COLO829 (cell line): Measurements from ENCODE around the gene LUZP2.
"Not testable (repeated sequence)": the region's sequence is repeated elsewhere in the genome, so short reads cannot be mapped to it uniquely, and the experiment has no call there.

ENCODE experiments used
- DNase-seq: peaks from one replicate; pipeline ENCODE4 v3.0.0; 2012; ENCODE audit warnings: low spot score

Gene LUZP2

DNA sequence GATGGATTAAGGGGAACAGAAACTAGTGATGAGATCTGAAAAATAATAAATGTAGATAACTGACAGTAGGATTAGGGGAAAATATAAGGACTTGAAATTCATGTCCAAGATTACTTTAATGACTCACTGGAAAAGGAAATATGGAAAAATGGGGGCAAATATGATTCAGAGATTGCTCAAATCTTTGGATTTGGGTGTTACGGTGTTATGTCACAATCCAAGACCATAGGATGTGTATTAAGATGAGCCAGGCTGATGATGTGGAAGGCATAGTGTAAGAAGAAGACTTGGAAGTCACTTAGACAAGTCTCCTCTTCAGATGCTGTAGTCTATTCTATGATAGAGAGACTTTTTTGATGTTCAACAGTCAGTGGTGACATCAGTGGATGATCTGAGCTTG, 323.7 kb downstream of the LUZP2 start:
- no peak for DNase-seq

GRCh38 chr11:24828938-24829605, 332.2 kb downstream of the LUZP2 start:
- DNase-seq, result no peak

DNA sequence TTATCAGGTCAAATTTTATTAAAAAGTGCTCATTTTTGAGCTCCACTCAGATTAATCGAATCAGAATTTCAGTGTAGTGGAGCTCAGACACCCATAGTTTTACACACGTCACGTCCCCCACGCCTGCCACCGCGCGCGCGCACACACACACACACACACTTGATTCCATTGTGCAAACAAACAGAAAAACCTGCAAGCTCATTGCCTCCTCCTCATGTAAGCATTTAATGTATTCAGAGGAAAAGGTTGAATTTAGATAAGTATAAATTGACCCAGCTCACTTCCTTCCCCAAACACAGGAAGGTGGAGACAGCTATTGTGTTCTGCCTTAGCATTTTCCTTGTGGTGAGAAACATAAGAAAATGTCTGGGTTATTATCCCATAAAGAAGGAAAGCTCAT, 336.7 kb downstream of the LUZP2 start:
- no peak for DNase-seq

- no peak for DNase-seq
Measured at GRCh38 chr11:24837112-24837511, 340.3 kb downstream of the LUZP2 start.

GRCh38 chr11:24842308-24842707, 345.5 kb downstream of the LUZP2 start:
- no peak for DNase-seq

DNA sequence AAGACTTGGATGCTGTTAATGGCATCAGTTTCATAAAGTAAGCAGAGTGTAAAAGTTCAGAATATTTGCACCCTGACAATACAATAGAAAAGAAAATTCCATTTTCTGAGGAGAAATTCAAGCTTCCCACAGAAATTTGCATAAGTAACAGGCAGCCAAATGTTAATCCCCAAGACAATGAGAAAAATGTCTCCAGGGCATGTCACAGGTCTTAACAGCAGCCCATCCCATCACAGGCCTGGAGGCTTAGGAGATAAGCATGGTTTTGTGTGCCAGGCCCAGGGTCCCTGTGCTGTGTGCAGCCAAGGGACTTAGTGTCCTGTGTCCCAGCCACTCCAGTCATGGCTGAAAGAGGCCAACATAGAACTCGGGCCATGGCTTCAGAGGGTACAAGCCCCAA, 347.6 kb downstream of the LUZP2 start:
- no peak for DNase-seq

DNA sequence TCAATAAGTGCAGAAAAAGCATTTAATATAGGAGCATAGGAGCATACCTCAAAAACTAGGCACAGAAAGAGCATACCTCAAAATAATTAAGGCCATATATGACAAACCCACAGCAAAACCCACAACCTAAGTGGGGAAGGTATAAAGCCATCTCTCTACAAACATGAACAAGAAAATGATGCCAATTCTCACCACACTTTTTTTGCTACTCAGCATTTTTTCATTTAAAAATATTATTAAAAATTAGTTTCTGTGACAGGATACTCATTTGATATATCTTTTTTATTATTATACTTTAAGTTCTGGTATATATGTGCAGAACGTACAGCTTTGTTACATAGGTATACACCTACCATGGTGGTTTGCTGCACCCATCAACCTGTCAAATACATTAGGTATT, 352.0 kb downstream of the LUZP2 start:
- no peak for DNase-seq

DNA sequence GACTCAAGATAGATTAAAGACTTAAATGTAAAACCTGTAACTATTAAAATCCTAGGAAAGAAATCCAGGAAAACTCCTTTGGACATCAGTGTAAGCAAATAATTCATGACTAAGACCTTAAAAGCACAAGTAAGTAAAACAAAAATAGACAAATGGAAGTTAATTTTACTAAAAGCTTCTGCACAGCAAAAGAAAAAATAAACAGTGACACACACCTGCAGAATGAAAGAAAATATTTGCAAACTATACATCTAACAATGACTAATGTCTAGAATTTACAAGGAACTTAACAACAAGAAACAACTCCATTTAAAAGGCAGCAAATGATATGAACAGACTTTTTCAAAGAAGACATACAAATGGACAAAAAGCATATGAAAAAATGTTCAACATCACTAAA, 359.1 kb downstream of the LUZP2 start:
- no peak for DNase-seq

DNA sequence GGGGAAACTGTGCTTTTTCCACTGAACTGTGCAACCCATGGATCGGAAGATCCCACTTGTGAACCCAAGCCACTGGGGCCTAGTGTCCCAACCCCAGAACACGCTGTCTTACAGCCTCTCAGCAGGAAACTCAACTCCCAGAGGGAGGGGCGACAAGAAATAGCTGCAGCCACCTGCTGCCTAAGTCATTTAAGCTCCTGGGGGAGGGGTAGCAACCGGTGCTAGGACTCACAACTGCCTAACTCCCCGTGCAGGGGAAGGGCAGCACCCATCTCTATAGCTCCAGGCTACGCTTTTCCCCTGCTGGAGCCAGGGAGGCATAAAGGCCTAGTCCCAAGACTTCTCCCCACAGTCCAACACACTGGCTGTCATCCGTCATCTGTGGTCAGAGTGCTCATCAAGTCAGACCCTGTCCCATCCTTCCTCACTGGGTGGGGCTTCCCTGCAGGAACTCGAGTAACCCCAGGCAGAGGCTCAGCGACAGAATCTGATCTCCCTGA, 363.0 kb downstream of the LUZP2 start:
- no peak for DNase-seq

DNA sequence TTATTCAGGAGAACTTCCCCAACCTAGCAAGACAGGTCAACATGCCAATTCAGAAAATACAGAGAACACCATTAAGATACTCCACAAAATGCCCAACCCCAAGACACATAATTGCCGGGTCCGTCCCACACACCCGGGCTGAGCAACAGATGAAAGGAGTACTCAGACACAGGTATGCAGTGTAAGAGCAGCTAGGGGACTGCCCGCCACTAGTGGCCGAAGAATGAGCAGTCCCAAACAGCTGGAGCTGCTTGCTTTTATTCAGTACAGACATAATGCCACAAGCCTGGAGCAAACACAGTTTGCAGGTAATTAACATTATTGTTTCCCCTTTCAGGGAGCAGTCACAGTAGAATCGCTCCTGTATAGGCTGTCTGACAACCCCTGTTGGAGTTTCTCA, 364.6 kb downstream of the LUZP2 start:
- no peak for DNase-seq

- DNase-seq, result no peak
Measured at GRCh38 chr11:24866743-24867142, 369.9 kb downstream of the LUZP2 start.

GRCh38 chr11:24870048-24870447, 373.2 kb downstream of the LUZP2 start:
- DNase-seq, result no peak

DNA sequence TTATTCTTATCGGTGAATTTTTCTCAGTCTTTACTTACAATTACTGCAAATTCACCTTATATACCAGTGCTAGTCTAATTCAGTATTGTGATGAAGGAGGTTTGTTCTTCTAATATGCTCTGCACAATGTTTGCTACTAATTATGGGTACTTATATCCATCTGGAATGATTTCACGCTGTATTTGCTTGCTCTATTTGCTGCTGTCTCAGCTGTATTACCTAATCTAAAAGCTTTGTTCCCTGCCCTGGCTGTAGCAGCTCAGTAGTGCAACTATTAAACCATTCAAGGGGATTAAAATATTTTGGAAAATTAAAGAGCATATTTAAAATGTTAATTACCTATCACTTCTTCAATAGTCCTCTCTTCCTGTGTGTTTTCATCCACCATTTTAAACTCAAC, 375.3 kb downstream of the LUZP2 start:
- DNase-seq, result no peak

- no peak for DNase-seq
Measured at GRCh38 chr11:24872651-24873311, 375.9 kb downstream of the LUZP2 start.

DNA sequence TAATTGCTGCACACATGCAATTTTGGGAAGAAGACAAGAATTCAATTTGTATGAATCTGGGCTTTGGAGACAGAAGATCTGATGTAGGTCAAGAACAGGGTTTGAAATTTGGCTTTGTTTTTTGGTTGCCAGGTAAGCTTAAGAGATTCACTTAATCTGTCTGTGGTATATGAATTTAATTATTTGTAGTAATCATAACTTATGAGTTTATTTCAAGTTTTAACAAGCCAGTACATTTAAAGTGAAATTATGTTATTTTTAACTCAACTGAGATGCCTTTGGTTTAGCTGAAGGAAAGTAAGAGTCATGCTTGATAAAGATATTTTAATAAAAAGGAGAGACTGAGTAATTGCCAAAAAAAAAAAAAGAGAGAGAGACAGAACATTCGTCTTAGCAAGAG, 384.1 kb downstream of the LUZP2 start:
- no peak for DNase-seq

DNA sequence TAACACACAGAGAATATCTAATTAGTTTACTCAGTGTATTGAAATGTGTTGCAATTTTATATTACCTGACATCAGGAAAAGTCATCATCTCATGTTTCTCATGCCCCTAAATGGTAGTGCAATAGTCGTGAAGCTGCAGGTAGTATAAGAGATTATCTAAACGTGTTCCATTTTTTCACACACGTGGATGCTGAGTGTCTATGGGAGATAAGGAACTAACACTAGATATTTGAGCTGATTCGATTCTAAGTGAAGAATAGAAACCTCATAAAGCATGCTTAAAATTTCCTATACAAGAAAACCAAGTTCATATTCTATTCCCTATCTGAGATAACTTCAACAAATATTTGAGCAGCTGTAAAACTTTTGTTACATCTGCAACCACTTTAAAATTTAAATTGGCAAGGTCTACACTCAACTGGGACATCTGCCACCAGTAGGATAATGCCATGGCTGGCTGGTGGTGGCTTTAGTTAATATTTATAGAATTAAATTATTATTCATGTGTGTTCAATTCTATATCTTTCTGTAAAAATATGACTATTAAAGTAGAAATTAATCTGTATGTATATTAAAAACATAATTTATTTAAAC, 388.8 kb downstream of the LUZP2 start:
- no peak for DNase-seq

- DNase-seq, result no peak
Measured at GRCh38 chr11:24886880-24887619, 390.2 kb downstream of the LUZP2 start.

DNA sequence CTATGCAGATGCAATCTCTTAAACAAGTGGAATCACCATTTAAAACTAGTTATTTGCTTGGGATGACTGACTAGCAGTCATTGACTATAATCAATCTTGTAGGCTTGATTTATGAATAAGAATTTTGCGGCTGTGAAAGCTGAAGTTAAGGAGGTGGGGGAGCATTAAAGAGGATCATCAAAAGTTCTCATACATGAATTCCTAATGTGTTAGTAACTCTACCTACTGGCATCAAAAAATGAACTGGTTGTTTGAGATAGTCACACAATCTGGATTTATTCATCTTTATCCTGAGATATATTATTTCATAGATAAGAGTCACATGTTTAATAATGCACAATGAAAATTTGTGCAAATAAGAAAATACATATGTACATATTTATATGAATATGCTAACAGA, 393.6 kb downstream of the LUZP2 start:
- DNase-seq, result no peak

DNA sequence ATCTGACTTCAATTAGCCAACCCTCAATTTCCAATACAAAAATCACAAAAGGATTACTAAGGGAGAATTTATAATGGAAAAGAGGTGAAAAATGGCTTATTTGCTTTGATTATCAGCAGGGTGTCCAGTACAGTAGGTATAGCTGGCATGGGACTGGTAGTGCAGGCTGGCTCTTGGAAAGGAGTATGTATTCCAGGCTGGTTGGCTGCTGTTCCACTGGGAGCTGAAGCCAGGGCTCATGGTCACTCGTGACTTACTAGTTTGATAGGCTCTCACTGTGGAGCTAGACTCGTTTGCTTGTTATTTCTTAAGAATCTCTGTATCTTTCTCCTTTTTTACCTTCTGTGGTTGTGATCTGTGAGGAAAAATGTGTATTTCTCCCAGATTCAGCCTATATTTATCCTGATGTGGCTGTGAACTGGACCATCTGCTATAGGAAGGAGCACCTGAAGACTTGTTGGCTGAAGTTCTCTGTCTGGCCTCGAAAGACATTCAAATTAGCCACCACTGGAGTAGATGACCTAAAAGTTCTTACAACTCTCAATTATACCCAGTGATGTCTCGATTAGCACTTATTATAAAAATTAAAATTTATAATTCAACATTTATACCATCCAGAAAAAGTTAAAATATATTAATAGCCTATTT, 395.1 kb downstream of the LUZP2 start:
- DNase-seq, result not testable (repeated sequence)

DNA sequence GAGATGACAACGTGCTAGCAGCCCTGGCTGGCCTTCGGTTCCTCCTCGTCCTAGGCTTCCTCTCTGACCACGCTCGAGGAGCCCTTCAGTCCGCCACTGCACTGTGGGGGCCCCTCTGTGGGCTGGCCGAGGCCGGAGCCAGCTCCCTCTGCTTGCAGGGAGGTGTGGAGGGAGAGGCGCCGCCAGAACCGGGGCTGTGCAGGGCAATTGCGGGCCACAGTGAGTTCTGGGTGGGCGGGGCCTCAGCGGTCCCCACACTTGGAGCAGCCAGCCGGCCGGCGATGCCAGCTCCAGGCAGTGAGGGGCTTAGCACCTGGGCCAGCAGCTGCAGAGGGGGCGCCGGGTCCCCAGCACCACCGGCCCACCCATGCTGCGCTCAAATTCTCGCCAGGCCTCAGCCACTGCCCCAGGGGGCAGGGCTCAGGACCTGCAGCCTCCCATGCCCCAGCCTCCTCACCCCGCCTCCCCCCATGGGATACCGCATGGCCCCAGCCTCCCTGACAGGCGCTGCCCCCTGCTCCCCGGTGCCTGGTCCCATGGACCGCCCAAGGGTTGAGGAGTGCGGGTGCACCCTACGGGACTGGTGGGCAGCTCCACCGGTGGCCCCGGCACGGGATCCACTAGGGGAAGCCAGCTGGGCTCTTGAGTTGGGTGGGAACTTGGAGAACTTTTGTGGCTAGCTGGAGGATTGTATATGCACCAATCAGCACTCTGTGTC, 399.4 kb downstream of the LUZP2 start:
- no peak for DNase-seq

DNA sequence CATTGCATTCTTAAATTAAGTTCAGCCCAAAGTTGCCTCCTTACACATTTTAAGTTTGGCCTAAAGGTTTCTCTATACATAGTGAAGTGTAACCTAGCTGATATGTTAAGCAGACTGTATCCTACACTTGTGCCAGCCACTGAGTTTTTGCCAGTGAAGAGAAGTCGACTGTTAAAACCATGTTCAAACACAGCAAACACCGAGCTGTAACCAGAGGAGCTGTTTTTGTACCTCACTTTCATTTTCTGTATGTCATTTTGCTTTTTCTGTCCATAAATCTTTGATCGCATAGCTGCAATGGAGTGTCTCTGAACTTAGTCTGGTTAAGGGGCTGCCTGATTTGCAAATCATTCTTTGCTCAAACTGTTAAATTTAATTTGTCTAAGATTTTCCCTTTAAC, 403.7 kb downstream of the LUZP2 start:
- DNase-seq, result no peak
